HUES64 (cell line): ENCODE data around the gene NKX2-3.

Source experiments
- H3K27ac ChIP-seq: 2 replicates; pipeline ENCODE4 v1.7.0; 2013; ENCODE audit warnings: low read depth, low read length, inconsistent platforms
- H3K27me3 ChIP-seq: 2 replicates; pipeline ENCODE4 v1.6.1; 2013; ENCODE audit warnings: mild to moderate bottlenecking, low read length; ENCODE audit not compliant: insufficient read depth
- H3K36me3 ChIP-seq: 2 replicates; pipeline ENCODE4 v1.6.1; 2013; ENCODE audit warnings: mild to moderate bottlenecking, low read length; ENCODE audit not compliant: insufficient read depth
- H3K4me1 ChIP-seq: 2 replicates; pipeline ENCODE4 v1.6.1; 2013; ENCODE audit warnings: mild to moderate bottlenecking, low read length, moderate library complexity; ENCODE audit not compliant: insufficient read depth
- H3K4me3 ChIP-seq: 2 replicates; pipeline ENCODE4 v1.5.1; 2013; ENCODE audit warnings: mild to moderate bottlenecking, low read length, moderate library complexity
- H3K9ac ChIP-seq: 2 replicates; pipeline ENCODE4 v1.6.1; 2013; ENCODE audit warnings: mild to moderate bottlenecking, low read depth, low read length
- H3K9me3 ChIP-seq: 2 replicates; pipeline ENCODE4 v1.6.1; 2013; ENCODE audit warnings: low read depth, low read length; ENCODE audit not compliant: insufficient read depth
- WGBS: fragments of 150-250, 120-280 bp; methylation state at CpG from one replicate; pipeline ENCODE4 v1.1.7; 2013; ENCODE audit warnings: missing lambda C conversion rate; 5-methylcytosine and 5-hydroxymethylcytosine counted together

NKX2-3 gene

DNA sequence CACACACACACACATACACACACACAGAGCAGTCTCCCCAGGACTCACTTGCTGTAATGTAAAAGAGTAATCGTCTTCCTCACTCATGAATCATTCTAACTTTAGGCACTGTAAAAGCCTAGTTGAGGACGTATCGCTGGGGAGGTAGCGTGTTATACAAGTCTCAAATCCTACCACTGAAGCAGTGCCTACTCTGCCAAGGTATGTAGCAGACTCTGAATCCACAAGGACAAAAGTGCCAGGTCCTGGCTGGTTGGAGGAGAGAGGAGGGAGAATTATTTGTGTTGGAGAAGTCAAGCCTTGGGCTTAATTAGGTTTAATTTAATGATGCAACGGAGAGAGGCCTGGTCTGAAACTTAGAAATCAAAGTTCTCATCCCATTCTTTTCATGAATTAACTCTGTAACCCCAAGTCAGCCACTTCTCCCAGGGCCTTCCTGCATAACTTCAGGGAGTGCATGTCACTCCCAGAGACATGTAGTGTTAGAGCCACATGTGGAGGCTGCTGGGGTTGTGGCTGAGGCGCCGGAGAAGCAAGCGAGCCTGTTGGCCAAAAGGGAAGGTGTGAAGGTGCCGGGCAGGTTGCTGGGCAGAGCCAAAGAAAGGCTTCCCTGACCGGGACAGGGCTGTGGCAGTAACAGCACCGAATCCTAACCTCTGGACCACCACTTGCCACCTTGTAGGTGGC is 36.7 kb downstream of the NKX2-3 start:
- Histone ChIP-seq H3K9ac (no peak overlapping the region; the same call in 1 of the 2 replicates), H3K36me3 (no peaks in the 10 kb centered on the region), H3K4me1 (peaks cover 6% of the 10 kb centered on the region), H3K27me3 (no peaks in the 10 kb centered on the region), H3K9me3 (no peaks in the 10 kb centered on the region), H3K27ac (0 out of 2 replicates have a peak overlapping the region, but pooled peaks have one; percentile 15), H3K4me3 (no peak overlapping the region)
- WGBS, result 79% methylated on average over 10 of the region's 11 CpGs

DNA sequence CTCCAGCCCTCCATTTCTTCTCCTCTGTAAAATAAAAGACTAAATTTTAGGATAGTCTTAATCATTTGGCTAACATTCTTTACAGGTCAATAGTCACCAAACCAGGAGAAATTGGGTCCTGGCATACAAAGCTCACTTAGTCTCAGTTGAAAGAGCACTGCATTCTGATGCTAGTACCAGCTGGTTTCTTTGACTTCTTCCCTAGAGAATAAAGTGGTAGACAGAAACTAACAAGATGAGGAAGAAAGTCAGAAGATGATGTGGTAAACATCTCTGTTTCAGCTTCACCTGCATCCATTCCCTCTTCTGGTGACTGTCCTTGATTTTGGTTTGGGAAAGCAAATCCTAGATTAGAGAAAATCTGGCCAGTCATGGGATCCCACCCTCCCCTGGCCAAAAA is 37.2 kb downstream of the NKX2-3 start:
- Histone ChIP-seq H3K4me1 (peaks cover 6% of the 10 kb centered on the region), H3K9ac (no peak overlapping the region), H3K27ac (no peak overlapping the region), H3K4me3 (no peak overlapping the region), H3K27me3 (no peaks in the 10 kb centered on the region), H3K36me3 (no peaks in the 10 kb centered on the region), H3K9me3 (no peaks in the 10 kb centered on the region)

DNA sequence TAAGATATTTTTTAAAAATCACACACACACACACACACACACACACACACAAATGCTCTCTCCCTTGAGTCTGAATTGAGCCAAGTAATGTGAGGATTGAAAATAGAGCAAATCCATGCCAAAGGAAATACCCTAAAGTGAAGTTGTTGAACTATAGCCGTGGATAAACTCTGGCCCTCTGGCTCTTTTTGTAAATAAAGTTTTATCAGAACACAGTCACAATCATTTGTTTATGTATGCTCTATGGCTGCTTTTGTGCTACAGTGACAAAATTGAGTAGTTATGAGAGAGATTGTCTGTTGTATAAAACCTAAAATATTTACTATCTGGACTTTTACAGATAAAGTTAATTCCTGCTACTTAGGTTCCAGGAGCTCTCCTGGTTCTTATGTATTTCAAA is 39.1 kb downstream of the NKX2-3 start:
- Histone ChIP-seq H3K9ac (no peak overlapping the region), H3K27me3 (no peaks in the 10 kb centered on the region), H3K4me3 (no peak overlapping the region), H3K27ac (no peak overlapping the region), H3K36me3 (no peaks in the 10 kb centered on the region), H3K4me1 (peaks cover 6% of the 10 kb centered on the region), H3K9me3 (no peaks in the 10 kb centered on the region)
- WGBS, result 100% methylated on average over 1 of the region's 1 CpG

DNA sequence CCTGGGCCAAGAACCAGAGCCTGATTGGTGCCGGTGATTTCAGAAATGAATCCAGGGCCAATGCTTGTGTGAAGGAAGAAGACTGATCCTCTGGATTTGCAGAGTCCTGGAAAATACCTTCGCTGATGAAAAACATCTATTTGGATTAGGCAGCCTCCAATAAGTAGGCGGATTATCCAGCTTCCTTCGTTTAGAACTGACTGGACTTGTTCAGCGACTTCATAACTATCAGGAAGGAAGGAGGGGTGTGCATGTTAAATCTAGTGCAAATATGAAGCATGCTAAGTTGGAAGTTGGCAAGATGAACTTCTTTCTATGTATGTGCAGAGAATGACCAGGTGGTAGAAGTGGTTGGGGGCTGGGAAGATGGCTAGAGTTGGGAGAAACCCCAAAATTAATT is 41.0 kb downstream of the NKX2-3 start:
- Histone ChIP-seq H3K27ac (no peak overlapping the region), H3K4me3 (no peak overlapping the region), H3K4me1 (peaks cover 6% of the 10 kb centered on the region), H3K9me3 (no peaks in the 10 kb centered on the region), H3K9ac (no peak overlapping the region), H3K27me3 (no peaks in the 10 kb centered on the region), H3K36me3 (no peaks in the 10 kb centered on the region)
- 93% methylated on average over 5 of the region's 5 CpGs for WGBS

DNA sequence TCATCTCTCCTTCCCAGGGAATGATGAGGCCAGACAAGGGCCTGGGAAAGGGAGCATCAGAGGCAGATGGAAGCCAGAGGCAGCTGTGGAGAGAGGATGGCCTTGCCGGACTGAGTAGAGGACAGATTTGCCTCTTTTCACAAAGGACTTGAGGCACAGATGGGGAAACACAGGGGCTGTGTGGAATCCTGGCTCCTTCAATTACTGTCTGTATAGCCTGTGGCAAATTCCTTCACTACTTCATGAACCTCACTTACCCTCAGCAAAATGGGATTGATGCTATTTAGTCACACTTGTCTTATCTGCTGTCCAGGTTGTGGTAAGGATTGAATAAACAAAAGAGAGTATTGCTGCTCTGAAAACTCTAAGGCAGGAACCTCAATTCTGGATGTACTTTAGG is 47.2 kb downstream of the NKX2-3 start:
- no peaks in the 10 kb centered on the region for H3K36me3 ChIP-seq
- H3K27ac ChIP-seq, result no peak overlapping the region
- 88% methylated on average over 1 of the region's 1 CpG for WGBS
- no peaks in the 10 kb centered on the region for H3K27me3 ChIP-seq
- no peak overlapping the region for H3K4me3 ChIP-seq
- no peaks in the 10 kb centered on the region for H3K9me3 ChIP-seq
- H3K9ac ChIP-seq, result no peak overlapping the region
- peaks cover 10% of the 10 kb centered on the region; the same call in 1 of the 2 replicates for H3K4me1 ChIP-seq

DNA sequence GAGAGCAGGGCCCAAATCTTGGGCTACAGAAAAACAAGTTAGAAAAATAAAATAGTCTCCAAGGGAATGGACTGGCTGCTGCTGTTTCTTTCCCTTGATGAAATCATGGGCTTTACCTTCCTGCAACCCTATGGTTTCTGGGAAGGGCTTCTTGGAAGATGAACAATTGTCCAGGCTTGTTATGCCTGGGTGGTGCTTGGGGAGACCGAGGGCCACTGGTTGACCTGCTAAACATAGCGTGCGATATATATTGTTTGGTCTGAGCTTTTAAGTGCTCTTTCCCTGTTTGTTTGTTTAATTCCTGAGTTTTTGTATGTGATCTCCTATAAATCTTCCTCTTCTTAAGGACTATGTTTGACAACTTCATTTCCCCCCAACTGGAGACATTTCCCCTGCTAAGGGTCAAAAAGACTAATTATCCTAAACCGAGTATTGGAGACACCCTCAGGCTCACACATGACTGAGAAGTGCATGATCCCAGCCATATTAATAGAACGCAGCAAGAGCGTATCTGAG is 49.6 kb downstream of the NKX2-3 start:
- no peak overlapping the region for H3K4me3 ChIP-seq
- no peaks in the 10 kb centered on the region for H3K27me3 ChIP-seq
- H3K27ac ChIP-seq, result no peak overlapping the region
- WGBS, result 95% methylated on average over 6 of the region's 6 CpGs
- no peak overlapping the region for H3K9ac ChIP-seq
- H3K4me1 ChIP-seq, result peaks cover 10% of the 10 kb centered on the region; the same call in 1 of the 2 replicates
- H3K9me3 ChIP-seq, result no peaks in the 10 kb centered on the region
- no peaks in the 10 kb centered on the region for H3K36me3 ChIP-seq

DNA sequence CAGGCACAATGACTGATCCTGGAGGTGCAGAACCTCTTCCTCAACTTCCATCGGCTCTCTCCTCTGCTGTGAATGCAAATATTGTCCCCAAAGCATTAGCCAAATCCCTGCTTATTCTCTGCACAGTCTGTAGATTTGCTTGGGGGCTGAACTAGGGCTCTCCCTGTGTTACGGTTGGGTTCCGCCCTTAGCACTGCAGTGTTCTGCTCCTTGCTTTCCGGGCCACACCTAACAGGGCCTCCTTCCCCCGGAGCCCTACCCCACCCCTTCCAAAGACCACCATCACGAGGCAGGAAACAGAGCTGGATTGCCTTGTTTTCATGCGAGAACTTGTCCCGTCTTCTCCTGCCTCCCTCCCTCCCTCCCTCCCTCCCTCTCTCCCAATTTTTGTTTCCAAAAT is 50.9 kb downstream of the NKX2-3 start:
- Histone ChIP-seq H3K4me3 (no peak overlapping the region), H3K9ac (no peak overlapping the region), H3K4me1 (peaks cover 10% of the 10 kb centered on the region; the same call in 1 of the 2 replicates), H3K9me3 (no peaks in the 10 kb centered on the region), H3K27ac (no peak overlapping the region), H3K27me3 (no peaks in the 10 kb centered on the region), H3K36me3 (no peaks in the 10 kb centered on the region)
- 75% methylated on average over 8 of the region's 8 CpGs for WGBS
